NCI-H2227 (cell line): ENCODE measurements around the gene IQGAP2.
"Not testable (repeated sequence)": the region's sequence is repeated elsewhere in the genome, so short reads cannot be mapped to it uniquely, and the experiment has no call there.

ENCODE experiments used
- DNase-seq: peaks from one replicate; lab custom pipeline; 2025; ENCODE audit not compliant: unreplicated experiment; lab: John Stamatoyannopoulos, UW

IQGAP2 gene, protein sequence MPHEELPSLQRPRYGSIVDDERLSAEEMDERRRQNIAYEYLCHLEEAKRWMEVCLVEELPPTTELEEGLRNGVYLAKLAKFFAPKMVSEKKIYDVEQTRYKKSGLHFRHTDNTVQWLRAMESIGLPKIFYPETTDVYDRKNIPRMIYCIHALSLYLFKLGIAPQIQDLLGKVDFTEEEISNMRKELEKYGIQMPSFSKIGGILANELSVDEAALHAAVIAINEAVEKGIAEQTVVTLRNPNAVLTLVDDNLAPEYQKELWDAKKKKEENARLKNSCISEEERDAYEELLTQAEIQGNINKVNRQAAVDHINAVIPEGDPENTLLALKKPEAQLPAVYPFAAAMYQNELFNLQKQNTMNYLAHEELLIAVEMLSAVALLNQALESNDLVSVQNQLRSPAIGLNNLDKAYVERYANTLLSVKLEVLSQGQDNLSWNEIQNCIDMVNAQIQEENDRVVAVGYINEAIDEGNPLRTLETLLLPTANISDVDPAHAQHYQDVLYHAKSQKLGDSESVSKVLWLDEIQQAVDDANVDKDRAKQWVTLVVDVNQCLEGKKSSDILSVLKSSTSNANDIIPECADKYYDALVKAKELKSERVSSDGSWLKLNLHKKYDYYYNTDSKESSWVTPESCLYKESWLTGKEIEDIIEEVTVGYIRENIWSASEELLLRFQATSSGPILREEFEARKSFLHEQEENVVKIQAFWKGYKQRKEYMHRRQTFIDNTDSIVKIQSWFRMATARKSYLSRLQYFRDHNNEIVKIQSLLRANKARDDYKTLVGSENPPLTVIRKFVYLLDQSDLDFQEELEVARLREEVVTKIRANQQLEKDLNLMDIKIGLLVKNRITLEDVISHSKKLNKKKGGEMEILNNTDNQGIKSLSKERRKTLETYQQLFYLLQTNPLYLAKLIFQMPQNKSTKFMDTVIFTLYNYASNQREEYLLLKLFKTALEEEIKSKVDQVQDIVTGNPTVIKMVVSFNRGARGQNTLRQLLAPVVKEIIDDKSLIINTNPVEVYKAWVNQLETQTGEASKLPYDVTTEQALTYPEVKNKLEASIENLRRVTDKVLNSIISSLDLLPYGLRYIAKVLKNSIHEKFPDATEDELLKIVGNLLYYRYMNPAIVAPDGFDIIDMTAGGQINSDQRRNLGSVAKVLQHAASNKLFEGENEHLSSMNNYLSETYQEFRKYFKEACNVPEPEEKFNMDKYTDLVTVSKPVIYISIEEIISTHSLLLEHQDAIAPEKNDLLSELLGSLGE (N-terminal part only)

GRCh38 chr5:76402886-76403765, at the start of gene IQGAP2:
Gene IQGAP2 (plus strand): TSS chr5:76403285. CDS start chr5:76403546, 261 bp downstream.
- DNase-seq = peak; percentile 34

DNA sequence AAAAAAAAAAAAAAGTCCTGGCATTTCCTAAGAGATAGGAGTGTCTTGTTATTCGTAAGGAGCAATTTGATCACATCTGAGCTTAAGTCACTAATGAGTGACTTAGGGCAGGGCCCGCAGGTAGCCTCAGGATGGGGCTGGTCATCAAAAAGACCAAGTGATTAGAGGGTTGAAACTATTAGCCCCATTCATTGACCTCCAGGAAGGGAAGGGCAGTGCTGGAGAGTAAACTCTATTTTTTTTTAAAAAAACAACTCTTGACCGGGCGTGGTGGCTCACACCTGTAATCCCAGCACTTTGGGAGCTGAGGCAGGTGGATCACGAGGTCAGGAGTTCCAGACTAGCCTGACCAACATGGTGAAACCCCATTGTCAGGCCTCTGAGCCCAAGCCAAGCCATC, 46.2 kb upstream of the IQGAP2 start:
- no peak for DNase-seq

GRCh38 chr5:76363352-76364225, 39.5 kb upstream of the IQGAP2 start:
- no peak for DNase-seq

GRCh38 chr5:76364226-76364589, 38.9 kb upstream of the IQGAP2 start:
- DNase-seq = no peak

DNA sequence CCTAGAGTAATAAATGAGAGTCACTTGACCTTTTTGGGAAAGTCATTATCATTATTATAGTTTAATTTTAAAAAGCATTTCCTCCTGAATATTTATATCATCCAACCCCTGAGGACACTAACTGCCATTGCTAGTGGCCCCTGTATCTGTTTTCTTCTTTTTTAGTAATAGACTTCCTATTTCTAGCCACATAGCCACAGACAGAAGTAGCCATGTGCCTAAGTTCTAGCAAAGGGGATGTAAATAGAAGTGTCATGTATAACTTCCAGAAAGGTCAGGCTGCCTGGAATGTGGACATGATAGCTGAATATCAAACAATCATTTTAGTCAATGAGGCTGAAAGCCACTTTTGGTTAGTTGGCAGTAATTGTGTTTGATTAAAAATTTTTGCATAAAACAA, 37.5 kb upstream of the IQGAP2 start:
- DNase-seq = no peak

GRCh38 chr5:76366596-76366995, 36.5 kb upstream of the IQGAP2 start:
- DNase-seq = no peak

DNA sequence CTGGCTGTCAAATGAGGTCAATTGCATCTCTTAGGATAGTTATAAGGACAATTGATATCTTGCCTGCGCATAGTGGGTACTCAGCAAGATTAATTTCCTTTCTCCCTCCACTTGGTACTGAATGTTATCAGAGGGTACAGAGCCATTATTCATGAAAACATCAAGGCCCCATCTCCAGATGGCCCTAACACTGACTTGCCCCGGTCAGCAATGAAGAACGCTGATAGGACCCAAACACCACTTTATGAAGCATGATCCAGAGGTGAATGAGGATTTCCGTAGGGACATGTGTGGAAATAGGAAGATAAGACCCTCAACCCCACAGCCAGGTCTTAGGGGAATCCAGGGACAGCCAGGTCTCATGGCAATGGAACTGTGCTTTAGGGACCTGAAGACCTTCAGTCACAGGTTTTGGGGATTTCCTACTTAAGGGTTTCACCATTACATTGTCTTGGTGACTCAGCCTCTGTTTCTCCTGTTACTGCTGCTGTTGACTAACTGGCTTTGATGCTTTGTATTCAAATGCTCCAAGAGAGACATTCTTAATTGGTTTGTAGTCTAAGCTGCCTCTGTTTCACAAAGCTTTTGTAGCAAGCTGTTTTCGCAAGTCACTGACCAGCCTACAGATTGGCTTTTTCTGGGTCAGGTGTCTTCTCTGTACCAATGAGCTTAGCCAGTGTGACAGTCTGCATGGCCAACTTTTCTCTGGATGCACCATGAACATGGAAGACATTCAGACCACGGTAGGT, 35.3 kb upstream of the IQGAP2 start:
- no peak for DNase-seq

GRCh38 chr5:76368941-76369340, 34.1 kb upstream of the IQGAP2 start:
- DNase-seq = no peak

DNA sequence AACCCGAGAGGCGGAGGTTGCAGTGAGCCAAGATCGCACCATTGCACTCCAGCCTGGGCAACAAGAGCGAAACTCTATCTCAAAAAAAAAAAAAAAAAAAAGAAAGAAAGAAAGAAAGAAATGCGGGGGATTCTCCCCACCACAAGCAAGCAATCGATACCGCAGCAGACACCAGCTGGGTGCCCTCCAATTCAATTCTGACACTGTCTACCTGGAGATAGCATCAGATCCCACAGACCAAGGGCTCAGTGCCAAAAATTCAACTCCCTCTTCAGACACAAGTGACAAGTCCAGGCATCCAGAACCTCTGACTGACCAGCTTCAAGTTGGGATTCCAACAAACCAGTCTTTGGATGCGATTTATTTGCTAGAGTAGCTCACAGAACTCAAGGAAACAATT, 33.4 kb upstream of the IQGAP2 start:
- DNase-seq = not testable (repeated sequence)

DNA sequence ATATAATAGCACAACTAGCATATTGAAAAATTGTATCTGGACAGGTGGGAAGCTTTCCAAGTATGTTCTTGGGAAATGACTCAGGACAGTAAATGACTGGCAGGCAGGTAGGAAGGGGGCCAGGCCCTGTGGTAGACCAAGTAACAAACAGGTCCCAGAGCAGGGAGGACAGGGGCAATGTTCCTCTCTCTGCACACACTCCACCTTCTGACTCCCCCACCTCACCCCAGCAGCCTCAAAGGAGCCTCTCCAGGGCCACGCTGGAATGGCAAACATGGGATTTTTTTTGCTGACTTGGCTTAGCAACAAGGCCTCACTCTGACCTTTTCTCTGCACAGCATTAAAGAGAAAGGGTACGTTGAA, 31.1 kb upstream of the IQGAP2 start:
- DNase-seq = no peak

- no peak for DNase-seq
Observed at GRCh38 chr5:76372323-76373054, 30.6 kb upstream of the IQGAP2 start.

GRCh38 chr5:76376148-76376865, 26.8 kb upstream of the IQGAP2 start:
- DNase-seq = no peak

- no peak for DNase-seq
Observed at GRCh38 chr5:76376866-76377230, 26.2 kb upstream of the IQGAP2 start.

DNA sequence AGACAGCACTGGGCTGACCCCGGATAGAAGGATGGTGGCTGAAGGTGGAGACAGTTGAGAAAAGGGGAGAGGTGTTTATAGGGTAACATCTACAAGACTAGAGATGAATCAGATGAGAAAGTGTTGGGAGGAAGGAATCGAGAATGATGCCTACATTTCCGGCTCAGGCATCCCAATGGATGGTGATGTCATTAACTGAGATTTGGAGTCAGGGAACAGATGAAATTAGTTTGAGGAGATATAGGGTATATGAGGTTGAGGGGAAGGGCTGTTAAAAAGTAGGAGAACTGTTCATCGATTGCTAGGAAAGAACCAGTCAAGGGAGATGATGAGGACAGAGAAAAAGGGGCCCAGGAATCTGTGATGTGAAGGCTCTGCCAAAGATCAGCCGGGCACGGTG, 24.7 kb upstream of the IQGAP2 start:
- no peak for DNase-seq

DNA sequence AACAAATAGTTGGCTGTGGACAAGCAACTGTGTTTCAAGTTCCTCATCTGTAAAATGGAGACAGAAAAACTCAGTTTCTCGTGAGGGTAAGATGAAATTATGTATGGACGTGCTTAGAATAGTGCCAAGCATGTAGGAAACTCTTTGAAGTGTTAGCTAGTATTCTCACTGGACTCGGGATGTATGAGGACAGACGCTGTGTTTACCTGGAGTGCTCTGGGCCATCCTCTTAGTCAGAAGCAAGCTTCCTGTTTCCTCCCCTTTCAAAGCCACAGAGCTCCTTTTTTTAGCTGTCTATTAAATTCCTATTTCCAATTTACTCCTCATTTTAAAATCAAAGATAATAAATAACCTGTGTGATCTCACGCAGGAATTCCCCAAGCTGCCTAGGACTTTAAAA, 23.8 kb upstream of the IQGAP2 start:
- no peak for DNase-seq

GRCh38 chr5:76379855-76380254, 23.2 kb upstream of the IQGAP2 start:
- no peak for DNase-seq

DNA sequence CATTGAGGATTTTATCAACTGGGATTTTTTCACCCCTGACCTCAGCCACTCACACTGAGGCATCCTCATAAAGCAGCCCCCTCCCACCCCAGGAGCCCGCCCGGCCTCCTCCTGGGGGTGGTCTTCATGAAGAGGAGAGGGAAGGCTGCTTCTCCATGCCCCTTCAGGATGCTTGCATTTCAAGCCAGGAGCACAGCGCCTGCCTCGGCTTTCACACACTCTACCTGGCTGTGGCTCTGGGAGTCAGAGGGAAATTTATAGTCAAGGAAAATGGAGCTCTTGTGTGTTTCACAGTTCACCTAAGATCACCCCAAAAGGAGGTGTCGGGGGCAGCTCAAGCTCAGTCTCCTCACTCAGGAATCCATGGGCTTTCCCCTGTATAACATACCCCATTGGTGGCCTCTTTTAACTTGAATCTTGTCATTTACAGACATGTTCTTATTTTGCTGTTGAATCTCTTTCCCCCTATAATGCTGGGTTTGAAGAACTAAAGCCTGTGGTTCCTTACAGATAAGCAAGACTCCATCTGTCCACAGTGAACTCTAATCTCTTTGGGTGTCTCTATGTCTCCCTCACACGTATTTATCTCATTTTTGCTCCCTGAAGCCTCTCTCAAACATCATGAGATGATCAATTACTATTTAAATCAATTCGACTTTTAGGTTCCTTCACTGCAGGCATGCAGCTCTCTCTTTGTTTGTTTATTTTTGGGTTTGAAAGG, 22.6 kb upstream of the IQGAP2 start:
- no peak for DNase-seq
